Measurements from ENCODE around the gene CEACAM6.
A peak's percentile ranks its signal among the peaks of the same experiment; 100 is the strongest.
"Not testable (repeated sequence)": the region's sequence is repeated elsewhere in the genome, so short reads cannot be mapped to it uniquely, and the experiment has no call there.

The CEACAM6 gene
- 0 to 0.06 (median 0) reads per million in 9 experiments for total RNA-seq

DNA sequence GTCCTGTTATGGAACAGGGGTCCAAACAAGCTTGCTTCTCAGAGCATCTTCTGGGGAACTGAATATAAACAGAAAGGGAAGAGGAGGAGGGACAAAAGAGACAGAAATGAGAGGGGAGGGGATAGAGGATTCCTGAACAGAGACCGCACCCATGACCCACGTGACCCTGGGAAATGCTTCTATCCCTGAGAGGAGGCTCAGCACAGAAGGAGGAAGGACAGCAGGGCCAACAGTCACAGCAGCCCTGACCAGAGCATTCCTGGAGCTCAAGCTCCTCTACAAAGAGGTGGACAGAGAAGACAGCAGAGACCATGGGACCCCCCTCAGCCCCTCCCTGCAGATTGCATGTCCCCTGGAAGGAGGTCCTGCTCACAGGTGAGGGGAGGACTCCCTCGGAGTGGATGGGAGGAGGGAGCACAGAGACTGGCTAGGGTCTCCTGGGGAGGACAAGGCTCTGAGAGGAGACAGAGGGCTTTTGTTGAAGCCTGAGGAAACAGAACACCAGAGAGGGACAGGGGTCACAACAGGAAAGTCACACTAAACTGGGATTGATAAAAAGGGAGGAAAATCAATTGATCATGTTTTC lies at the start of gene CEACAM6:
Gene CEACAM6, plus strand, starts transcription at position 203 of the 586 bp plus-strand sequence. Its CDS starts 109 bp downstream, at position 312.
- ATAC-seq (replicated peaks) (no peak), DNase-seq (no peak)
- H3K36me3 Mint-ChIP-seq (ENCODE audit: insufficient read depth) = no peaks in the 10 kb centered on the region
- H3K27me3 Mint-ChIP-seq = peaks cover 72 to 75% of the 10 kb centered on the region in 2 donors
- peaks cover 3 to 6% of the 10 kb centered on the region in 2 donors for H3K4me1 Mint-ChIP-seq (ENCODE audit: low read depth in 2 of 2)
- H3K27ac Mint-ChIP-seq = no peak within 1 kb of the TSS
- no peaks in the 10 kb centered on the region for H3K9me3 Mint-ChIP-seq
- H3K4me3 Mint-ChIP-seq = no peak within 1 kb of the TSS

- peaks cover 0 to 11% of the 10 kb centered on the region in 2 donors for H3K4me1 Mint-ChIP-seq (ENCODE audit: low read depth in 2 of 2)
- peak; percentile 94 for ATAC-seq (replicated peaks)
- peaks cover 71 to 91% of the 10 kb centered on the region in 2 donors for H3K27me3 Mint-ChIP-seq
- H3K4me3 Mint-ChIP-seq = peak overlapping the region; percentile 64 to 66
- peak; percentile 57 to 67 (median 61) for DNase-seq
- H3K27ac Mint-ChIP-seq = no peak overlapping the region
- H3K36me3 Mint-ChIP-seq (ENCODE audit: insufficient read depth) = peaks cover 3% of the 10 kb centered on the region
- no peaks in the 10 kb centered on the region for H3K9me3 Mint-ChIP-seq
Observed at GRCh38 chr19:41706741-41707501, 48.4 kb upstream of the CEACAM6 start.

- H3K36me3 Mint-ChIP-seq (ENCODE audit: insufficient read depth) = peaks cover 3% of the 10 kb centered on the region
- H3K27ac Mint-ChIP-seq = no peak overlapping the region
- ATAC-seq (replicated peaks) (no peak), DNase-seq (no peak)
- H3K9me3 Mint-ChIP-seq = no peaks in the 10 kb centered on the region
- H3K27me3 Mint-ChIP-seq = peaks cover 77 to 95% of the 10 kb centered on the region in 2 donors
- H3K4me3 Mint-ChIP-seq = no peak overlapping the region
- H3K4me1 Mint-ChIP-seq (ENCODE audit: low read depth in 2 of 2) = peaks cover 0 to 11% of the 10 kb centered on the region in 2 donors
Observed at GRCh38 chr19:41707502-41707812, 47.9 kb upstream of the CEACAM6 start.

GRCh38 chr19:41707871-41708371 lies 47.4 kb upstream of the CEACAM6 start:
- H3K4me1 Mint-ChIP-seq (ENCODE audit: low read depth in 2 of 2) = peaks cover 0 to 11% of the 10 kb centered on the region in 2 donors
- peaks cover 78 to 96% of the 10 kb centered on the region in 2 donors for H3K27me3 Mint-ChIP-seq
- DNase-seq (no peak), ATAC-seq (replicated peaks) (no peak)
- H3K4me3 Mint-ChIP-seq = no peak overlapping the region
- H3K9me3 Mint-ChIP-seq = no peaks in the 10 kb centered on the region
- peaks cover 3% of the 10 kb centered on the region for H3K36me3 Mint-ChIP-seq (ENCODE audit: insufficient read depth)
- H3K27ac Mint-ChIP-seq = no peak overlapping the region

DNA sequence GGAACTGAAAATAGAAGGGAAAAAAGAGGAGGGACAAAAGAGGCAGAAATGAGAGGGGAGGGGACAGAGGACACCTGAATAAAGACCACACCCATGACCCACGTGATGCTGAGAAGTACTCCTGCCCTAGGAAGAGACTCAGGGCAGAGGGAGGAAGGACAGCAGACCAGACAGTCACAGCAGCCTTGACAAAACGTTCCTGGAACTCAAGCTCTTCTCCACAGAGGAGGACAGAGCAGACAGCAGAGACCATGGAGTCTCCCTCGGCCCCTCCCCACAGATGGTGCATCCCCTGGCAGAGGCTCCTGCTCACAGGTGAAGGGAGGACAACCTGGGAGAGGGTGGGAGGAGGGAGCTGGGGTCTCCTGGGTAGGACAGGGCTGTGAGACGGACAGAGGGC lies 46.8 kb upstream of the CEACAM6 start, which contains the start of gene CEACAM5:
Gene CEACAM5, plus strand, starts transcription at position 146 of the 400 bp plus-strand sequence. Its CDS starts 106 bp downstream, at position 252.
- Mint-ChIP-seq H3K4me3 (no peak within 1 kb of the TSS), H3K4me1 (ENCODE audit: low read depth in 2 of 2) (peaks cover 0 to 11% of the 10 kb centered on the region in 2 donors), H3K27ac (no peak within 1 kb of the TSS), H3K36me3 (ENCODE audit: insufficient read depth) (peaks cover 3% of the 10 kb centered on the region), H3K27me3 (peaks cover 79 to 96% of the 10 kb centered on the region in 2 donors), H3K9me3 (no peaks in the 10 kb centered on the region)
- DNase-seq (no peak), ATAC-seq (replicated peaks) (no peak)

DNA sequence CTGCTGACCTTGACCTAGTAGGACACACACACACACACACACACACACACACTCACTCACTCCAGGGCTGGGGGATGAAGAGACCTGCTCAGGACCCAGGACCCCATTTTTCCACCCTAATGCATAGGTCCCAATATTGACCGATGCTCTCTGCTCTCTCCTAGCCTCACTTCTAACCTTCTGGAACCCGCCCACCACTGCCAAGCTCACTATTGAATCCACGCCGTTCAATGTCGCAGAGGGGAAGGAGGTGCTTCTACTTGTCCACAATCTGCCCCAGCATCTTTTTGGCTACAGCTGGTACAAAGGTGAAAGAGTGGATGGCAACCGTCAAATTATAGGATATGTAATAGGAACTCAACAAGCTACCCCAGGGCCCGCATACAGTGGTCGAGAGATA lies 45.8 kb upstream of the CEACAM6 start:
- not testable (repeated sequence) for H3K27ac Mint-ChIP-seq; ATAC-seq (replicated peaks); H3K36me3 Mint-ChIP-seq (ENCODE audit: insufficient read depth); H3K9me3 Mint-ChIP-seq; H3K4me3 Mint-ChIP-seq; DNase-seq
- peaks cover 86 to 96% of the 10 kb centered on the region in 2 donors for H3K27me3 Mint-ChIP-seq
- peaks cover 0 to 11% of the 10 kb centered on the region in 2 donors for H3K4me1 Mint-ChIP-seq (ENCODE audit: low read depth in 2 of 2)

DNA sequence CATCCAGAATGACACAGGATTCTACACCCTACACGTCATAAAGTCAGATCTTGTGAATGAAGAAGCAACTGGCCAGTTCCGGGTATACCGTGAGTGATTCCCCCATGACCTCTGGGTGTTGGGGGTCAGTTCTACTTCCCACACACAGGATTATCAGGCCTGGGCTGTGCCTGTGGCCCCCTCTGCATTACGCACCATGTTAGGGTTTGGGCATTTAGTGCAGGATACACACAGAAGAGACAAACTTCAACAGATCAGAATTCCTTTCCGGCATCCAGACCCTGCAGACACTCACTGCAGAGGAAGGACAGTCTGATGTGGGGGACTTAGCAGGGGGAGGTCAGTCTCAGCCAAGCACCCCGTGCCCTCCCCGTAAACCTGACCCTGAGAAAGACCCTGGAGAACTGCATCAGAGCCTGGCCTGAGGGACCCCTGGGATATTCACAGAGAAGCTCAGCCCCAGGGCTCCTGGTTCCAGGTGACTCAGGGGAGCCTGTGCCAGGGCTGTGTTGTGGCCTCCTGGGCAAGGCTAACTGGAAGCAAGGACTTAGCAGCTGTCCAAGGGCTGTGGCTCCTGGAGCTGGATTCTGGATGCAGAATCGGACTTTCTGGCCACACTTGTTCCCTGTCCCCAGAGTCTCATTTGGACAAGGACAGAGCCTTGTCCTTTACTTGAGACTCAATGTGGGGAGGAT lies 45.2 kb upstream of the CEACAM6 start:
- no peak for ATAC-seq (replicated peaks)
- H3K9me3 Mint-ChIP-seq = no peaks in the 10 kb centered on the region
- H3K4me3 Mint-ChIP-seq = no peak overlapping the region
- H3K27me3 Mint-ChIP-seq = peaks cover 80 to 96% of the 10 kb centered on the region in 2 donors
- H3K4me1 Mint-ChIP-seq (ENCODE audit: low read depth in 2 of 2) = peaks cover 0 to 11% of the 10 kb centered on the region in 2 donors
- H3K36me3 Mint-ChIP-seq (ENCODE audit: insufficient read depth) = peaks cover 3% of the 10 kb centered on the region
- H3K27ac Mint-ChIP-seq = no peak overlapping the region
- DNase-seq = no peak

GRCh38 chr19:41711376-41712261 lies 43.7 kb upstream of the CEACAM6 start:
- peaks cover 0 to 6% of the 10 kb centered on the region in 2 donors for H3K4me1 Mint-ChIP-seq (ENCODE audit: low read depth in 2 of 2)
- no peaks in the 10 kb centered on the region for H3K9me3 Mint-ChIP-seq
- DNase-seq = no peak
- peaks cover 3% of the 10 kb centered on the region for H3K36me3 Mint-ChIP-seq (ENCODE audit: insufficient read depth)
- no peak overlapping the region for H3K4me3 Mint-ChIP-seq
- no peak overlapping the region for H3K27ac Mint-ChIP-seq
- ATAC-seq (replicated peaks) = no peak
- peaks cover 75 to 96% of the 10 kb centered on the region in 2 donors for H3K27me3 Mint-ChIP-seq

GRCh38 chr19:41714598-41714997 lies 40.7 kb upstream of the CEACAM6 start:
- Mint-ChIP-seq H3K4me3 (no peak overlapping the region), H3K27ac (no peak overlapping the region), H3K36me3 (ENCODE audit: insufficient read depth) (no peaks in the 10 kb centered on the region), H3K27me3 (peaks cover 68 to 96% of the 10 kb centered on the region in 2 donors), H3K9me3 (no peaks in the 10 kb centered on the region), H3K4me1 (ENCODE audit: low read depth in 2 of 2) (no peaks in the 10 kb centered on the region)
- DNase-seq (no peak), ATAC-seq (replicated peaks) (no peak)

- DNase-seq = no peak
- Mint-ChIP-seq H3K4me3 (no peak overlapping the region), H3K4me1 (ENCODE audit: low read depth in 2 of 2) (no peaks in the 10 kb centered on the region), H3K9me3 (no peaks in the 10 kb centered on the region), H3K36me3 (ENCODE audit: insufficient read depth) (no peaks in the 10 kb centered on the region), H3K27ac (no peak overlapping the region), H3K27me3 (peaks cover 58 to 83% of the 10 kb centered on the region in 2 donors)
- no peak for ATAC-seq (replicated peaks)
Observed at GRCh38 chr19:41718761-41719160, 36.6 kb upstream of the CEACAM6 start.

GRCh38 chr19:41720103-41720502 lies 35.2 kb upstream of the CEACAM6 start:
- no peak for DNase-seq
- Mint-ChIP-seq H3K27ac (no peak overlapping the region), H3K4me3 (no peak overlapping the region), H3K27me3 (peaks cover 52 to 69% of the 10 kb centered on the region in 2 donors), H3K9me3 (no peaks in the 10 kb centered on the region), H3K36me3 (ENCODE audit: insufficient read depth) (no peaks in the 10 kb centered on the region), H3K4me1 (ENCODE audit: low read depth in 2 of 2) (no peaks in the 10 kb centered on the region)
- no peak for ATAC-seq (replicated peaks)

- DNase-seq (no peak), ATAC-seq (replicated peaks) (no peak)
- no peak overlapping the region for H3K27ac Mint-ChIP-seq
- H3K4me3 Mint-ChIP-seq = no peak overlapping the region
- no peaks in the 10 kb centered on the region for H3K9me3 Mint-ChIP-seq
- no peaks in the 10 kb centered on the region for H3K4me1 Mint-ChIP-seq (ENCODE audit: low read depth in 2 of 2)
- H3K36me3 Mint-ChIP-seq (ENCODE audit: insufficient read depth) = no peaks in the 10 kb centered on the region
- H3K27me3 Mint-ChIP-seq = peaks cover 31 to 41% of the 10 kb centered on the region in 2 donors
Observed at GRCh38 chr19:41726493-41726892, 28.8 kb upstream of the CEACAM6 start.

GRCh38 chr19:41734156-41734555 lies 21.2 kb upstream of the CEACAM6 start:
- no peak for ATAC-seq (replicated peaks)
- H3K27ac Mint-ChIP-seq = no peak overlapping the region

More at GRCh38 chr19:41734156-41734555, 21.2 kb upstream of the CEACAM6 start:
- no peak for DNase-seq
- Mint-ChIP-seq H3K4me1 (ENCODE audit: low read depth in 2 of 2) (no peaks in the 10 kb centered on the region), H3K27me3 (peaks cover 44 to 58% of the 10 kb centered on the region in 2 donors), H3K36me3 (ENCODE audit: insufficient read depth) (no peaks in the 10 kb centered on the region), H3K4me3 (no peak overlapping the region), H3K9me3 (no peaks in the 10 kb centered on the region)

Data from effector memory CD8-positive, alpha-beta T cell (primary cell).